OCI-LY3 (cell line): ENCODE measurements around the gene GTF2A1.

ENCODE experiments used
- EZH2phosphoT487 ChIP-seq: fragments of 200-600 bp; shearing (Covaris generic); IDR thresholded peaks from 2 replicates; pipeline ENCODE4 v1.6.1; 2018; ENCODE audit warnings: antibody characterized with exemption, mixed run types, low read depth
- TF ChIP-seq, protein P1 (sequence below): fragments of 200-600, 300-600 bp; sonication (generic); IDR thresholded peaks from 2 replicates; pipeline ENCODE4 v1.5.1; 2014; ENCODE audit warnings: antibody characterized with exemption, low read length, low read depth

DNA sequence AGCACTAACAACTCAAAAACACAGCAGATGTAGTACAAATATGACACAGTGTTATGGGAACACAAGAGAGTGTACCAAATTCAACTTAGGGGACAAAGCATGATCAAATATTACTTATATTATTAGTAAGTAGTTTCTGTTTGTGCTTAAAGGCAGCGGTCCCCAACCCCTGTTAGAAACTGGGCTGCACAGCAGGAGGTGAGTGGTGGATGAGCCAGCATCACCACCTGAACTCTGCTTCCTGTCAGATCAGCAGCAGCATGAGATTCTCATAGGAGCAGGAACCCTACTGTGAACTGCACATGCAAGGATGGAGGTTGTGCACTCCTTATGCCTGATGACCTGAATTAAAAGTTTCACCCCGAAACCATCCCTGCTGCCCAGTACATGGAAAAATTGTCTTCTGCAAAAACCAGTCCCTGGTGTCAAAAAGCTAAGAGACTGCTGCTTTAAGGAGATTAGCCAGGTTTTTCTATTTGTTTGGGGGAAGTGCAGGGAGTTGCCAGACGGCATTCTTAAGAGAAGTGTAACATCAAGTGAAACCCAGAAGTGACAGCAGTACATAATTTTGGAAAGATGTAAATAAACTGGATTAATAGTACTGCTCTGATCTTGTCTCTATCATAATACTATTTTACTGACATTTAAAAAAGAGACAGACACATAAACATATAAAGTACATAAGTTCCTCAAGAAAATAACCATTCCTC, 26.7 kb downstream of the GTF2A1 start:
- TF ChIP-seq, protein P1, sequence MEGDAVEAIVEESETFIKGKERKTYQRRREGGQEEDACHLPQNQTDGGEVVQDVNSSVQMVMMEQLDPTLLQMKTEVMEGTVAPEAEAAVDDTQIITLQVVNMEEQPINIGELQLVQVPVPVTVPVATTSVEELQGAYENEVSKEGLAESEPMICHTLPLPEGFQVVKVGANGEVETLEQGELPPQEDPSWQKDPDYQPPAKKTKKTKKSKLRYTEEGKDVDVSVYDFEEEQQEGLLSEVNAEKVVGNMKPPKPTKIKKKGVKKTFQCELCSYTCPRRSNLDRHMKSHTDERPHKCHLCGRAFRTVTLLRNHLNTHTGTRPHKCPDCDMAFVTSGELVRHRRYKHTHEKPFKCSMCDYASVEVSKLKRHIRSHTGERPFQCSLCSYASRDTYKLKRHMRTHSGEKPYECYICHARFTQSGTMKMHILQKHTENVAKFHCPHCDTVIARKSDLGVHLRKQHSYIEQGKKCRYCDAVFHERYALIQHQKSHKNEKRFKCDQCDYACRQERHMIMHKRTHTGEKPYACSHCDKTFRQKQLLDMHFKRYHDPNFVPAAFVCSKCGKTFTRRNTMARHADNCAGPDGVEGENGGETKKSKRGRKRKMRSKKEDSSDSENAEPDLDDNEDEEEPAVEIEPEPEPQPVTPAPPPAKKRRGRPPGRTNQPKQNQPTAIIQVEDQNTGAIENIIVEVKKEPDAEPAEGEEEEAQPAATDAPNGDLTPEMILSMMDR = no peak
- TF ChIP-seq EZH2phosphoT487 = no peak
